MM.1S (cell line): ENCODE measurements around the gene SLC35B4.

Source experiments
- EZH2 ChIP-seq: fragments of 300-600 bp; sonication (generic); optimal IDR thresholded peaks from 2 replicates; pipeline ENCODE3; 2017; ENCODE audit warnings: low read depth, mild to moderate bottlenecking, antibody characterized with exemption, low read length, mixed read lengths
- EZH2phosphoT487 ChIP-seq: fragments of 300-600 bp; sonication (generic); IDR thresholded peaks from 2 replicates; pipeline ENCODE4 v1.6.1; 2018; ENCODE audit warnings: antibody characterized with exemption, low read length
- TF ChIP-seq, protein P1 (sequence below): fragments of 300-600 bp; sonication (generic); IDR thresholded peaks from 2 replicates; pipeline ENCODE4 v1.5.1; 2016; ENCODE audit warnings: antibody characterized with exemption, low read length, mixed read lengths

DNA sequence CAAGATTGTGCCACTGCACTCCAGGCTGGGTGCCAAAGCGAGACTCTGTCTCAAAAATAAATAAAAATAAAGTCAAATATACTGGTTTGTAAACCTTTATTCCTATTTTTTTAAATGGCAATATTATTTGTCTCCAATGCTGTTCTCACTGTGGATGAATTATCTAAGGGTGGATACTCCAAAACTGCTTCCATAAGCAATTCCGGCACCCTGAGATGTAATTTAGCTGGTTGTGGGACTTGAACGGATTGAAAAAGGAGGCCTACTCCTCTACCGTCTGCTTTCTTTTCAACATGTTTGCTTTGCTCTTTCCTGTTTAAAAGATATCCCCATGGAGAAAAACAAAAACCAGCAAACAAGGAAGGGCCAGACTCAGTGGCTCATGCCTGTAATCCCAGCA lies 54.4 kb downstream of the SLC35B4 start:
- TF ChIP-seq, protein P1, sequence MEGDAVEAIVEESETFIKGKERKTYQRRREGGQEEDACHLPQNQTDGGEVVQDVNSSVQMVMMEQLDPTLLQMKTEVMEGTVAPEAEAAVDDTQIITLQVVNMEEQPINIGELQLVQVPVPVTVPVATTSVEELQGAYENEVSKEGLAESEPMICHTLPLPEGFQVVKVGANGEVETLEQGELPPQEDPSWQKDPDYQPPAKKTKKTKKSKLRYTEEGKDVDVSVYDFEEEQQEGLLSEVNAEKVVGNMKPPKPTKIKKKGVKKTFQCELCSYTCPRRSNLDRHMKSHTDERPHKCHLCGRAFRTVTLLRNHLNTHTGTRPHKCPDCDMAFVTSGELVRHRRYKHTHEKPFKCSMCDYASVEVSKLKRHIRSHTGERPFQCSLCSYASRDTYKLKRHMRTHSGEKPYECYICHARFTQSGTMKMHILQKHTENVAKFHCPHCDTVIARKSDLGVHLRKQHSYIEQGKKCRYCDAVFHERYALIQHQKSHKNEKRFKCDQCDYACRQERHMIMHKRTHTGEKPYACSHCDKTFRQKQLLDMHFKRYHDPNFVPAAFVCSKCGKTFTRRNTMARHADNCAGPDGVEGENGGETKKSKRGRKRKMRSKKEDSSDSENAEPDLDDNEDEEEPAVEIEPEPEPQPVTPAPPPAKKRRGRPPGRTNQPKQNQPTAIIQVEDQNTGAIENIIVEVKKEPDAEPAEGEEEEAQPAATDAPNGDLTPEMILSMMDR: no peak
- TF ChIP-seq EZH2: no peak
- TF ChIP-seq EZH2phosphoT487: no peak
